Fibroblast of skin of right quadriceps (primary cell): Measurements from ENCODE around the gene TMEM245.

Experiments
- DNase-seq: peaks from one replicate; pipeline ENCODE4 v3.0.0-alpha.2; 2013

Gene TMEM245

DNA sequence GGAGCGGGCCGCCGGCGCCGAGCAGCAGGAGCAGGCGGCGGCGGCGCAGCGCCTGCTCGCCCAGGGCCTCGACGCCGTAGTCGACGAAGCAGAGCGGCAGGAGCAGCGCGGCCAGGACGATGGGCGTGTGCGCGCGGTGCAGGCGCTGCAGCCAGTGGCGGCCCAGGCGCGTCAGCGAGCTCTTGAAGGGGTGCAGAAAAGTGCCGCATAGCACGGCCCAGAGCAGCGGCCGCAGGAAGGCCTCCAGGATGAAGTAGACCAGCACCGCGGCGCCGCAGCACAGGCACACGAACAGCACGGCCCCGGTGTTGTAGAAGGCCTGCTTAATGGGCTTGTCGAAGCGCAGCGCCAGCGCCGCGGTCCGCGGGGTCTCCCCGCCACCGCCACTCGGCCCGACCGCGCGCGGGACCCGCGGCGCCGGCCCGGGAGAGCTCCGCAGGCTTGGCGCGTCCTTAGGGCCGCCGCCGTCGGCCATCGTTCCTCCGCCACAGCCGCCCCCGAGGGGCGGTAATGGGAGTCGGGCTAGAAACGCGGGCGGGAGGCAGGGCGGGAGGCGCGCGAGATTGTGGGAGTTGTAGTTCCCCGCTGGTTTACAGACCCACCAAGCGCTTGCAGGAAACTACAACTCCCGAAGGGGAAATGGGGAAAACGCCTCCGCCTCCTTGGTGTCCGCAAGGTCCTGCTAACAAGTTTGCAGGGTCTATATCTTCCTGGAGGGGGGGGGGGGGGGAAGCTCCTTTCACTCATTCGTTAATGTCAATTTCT lies at the start of gene TMEM245:
TSS of gene TMEM245 (minus strand) at position 509 of the 765 bp plus-strand sequence. CDS start at position 475, 34 bp downstream.
- DNase-seq, result peak; percentile 100

DNA sequence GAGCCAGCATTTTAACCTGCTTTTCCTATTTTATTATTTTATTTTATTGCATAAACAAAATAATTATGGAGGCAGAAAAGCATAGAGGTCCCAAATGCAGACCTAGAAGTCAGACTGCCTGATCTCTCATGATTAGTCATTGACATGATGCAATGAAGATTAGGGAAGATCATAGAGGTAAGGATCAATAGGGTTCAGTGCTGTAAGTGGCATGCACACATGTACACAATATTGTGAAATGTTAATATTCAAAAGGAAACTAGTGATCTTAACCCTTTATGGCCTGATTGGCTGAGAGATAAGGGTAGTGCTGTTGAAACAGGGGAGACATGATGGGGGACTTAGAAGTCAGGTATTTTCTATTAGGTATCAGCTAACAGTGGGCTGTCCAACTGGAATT lies 48.4 kb upstream of the TMEM245 start:
- DNase-seq, result no peak

DNA sequence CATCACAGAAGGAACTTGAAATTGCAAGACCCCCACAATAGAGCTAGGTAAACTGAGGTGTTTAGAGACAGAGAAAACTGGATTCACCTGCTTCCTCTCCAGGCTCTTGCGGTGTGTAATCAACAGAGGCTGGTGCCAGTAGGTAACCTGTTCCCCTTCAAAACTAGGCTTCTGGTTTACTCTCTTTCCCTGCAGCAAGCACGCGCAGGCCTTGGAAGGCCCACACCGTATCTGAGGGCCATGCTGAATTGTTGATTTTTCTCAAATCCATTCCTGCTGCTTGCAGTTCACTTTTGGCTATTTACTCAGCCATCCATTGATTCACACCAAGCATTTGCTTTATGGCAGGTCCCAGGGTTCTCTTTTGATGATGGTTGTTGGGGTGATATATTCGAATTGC lies 48.0 kb upstream of the TMEM245 start:
- DNase-seq, result no peak

DNA sequence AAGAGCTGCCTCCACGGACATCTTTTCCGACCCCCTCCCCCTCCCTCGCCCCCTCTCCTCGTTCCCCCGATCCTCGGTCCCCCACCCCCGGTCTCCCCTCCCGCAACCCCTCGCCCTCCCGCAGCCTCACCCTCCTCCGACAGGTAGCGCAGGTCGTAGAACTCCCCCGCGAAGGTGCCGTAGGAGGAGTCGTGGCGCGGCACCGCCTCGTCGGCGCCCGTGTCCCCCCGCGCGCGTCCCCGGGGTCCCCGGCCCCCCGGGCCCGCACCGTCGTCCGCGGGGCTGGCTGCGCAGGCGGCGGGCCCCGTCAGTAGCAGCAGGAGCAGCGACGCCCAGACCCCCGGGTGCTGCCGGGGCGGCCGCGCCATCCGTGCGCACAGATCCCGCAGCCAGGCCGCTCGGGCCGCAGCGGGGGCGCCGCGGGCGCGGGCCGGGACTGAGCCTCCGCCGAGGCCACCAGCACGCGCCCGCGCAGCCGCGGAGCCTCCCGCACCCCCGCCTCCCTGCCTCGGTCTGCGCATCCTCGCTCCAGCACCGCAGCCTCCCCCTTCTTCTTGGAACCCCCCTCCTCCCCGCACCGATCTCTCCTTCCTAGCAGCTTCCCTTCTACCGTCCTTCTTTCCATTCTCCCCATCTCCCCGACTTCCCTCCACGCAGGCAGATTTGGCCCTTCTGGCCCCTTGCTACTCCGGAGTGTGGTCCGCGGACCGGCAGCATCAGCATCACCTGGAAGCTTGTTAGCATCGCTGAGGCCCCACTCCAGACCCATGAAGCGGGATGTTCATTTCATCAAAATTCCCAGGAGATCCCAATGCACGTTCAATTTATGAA lies 47.2 kb upstream of the TMEM245 start, which contains the start of gene FRRS1L:
TSS of gene FRRS1L (minus strand) at position 479 of the 831 bp plus-strand sequence. CDS start at position 368, 111 bp downstream.
- DNase-seq, result no peak

DNA sequence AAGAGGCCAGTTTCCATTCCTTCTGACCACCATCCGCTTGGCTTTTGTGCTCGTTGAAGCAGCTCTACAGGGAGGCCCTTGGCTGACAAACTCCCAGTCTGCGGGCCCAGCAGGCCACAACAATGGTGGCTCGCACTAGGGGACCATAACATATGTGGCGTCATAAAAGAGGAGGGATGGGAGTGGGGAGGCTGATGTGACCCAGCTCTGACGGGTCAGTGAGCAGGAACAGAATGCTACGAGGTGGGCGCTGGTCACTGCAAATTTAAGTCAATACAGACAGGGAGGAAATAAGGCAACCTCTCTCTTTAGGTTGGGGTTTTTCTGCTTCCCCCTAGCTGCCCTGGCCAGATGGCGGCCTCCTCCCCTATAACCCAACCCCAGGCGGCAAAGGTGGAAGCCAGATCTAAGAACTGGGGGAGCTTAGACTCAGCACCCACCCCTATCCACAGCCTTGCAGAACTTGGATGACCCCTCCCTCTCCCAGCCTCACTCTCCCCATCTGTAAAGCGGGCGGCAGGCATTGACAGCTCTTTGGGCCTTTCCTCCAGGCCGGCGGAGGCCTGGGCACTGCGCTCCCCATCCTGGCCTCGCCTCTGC lies 46.5 kb upstream of the TMEM245 start:
- DNase-seq, result no peak

DNA sequence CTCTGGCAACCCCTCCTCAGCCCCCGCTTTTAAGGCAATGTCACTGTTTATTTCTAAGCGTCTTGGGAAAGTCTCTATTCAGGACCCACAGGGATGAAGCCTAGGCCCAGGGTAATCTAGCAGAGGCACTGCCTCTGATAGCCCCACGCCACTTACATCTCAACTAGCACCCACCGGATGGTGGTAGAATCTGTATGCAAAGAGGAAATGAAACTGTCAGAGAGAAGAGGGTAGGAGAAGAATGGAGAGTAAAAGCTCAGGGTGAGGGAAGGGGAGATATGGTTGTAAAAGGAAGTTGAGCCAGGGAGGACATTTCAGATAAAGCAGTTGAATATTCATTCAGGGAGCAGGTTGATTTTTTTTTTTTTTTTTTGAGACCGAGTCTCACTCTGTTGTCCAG lies 44.3 kb upstream of the TMEM245 start:
- DNase-seq, result no peak

DNA sequence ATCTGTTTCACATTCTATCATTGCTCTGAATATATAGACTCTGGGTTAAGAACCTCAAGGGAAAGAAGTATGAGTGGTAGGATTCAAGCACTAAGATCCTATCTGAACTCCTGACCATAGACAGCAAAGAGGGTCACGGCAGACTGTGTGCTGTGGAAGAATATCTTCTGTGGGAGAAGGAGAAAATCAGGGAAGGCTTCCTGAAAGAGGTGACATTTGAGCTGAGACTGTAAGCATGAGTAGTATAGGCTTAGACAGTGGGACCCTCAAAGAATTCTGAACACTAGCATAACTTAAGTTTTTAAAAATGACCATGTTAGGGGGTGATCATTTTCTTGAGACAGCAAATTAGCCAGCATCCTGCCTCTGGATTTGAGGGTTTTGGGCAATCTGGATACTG lies 43.4 kb upstream of the TMEM245 start:
- no peak for DNase-seq

DNA sequence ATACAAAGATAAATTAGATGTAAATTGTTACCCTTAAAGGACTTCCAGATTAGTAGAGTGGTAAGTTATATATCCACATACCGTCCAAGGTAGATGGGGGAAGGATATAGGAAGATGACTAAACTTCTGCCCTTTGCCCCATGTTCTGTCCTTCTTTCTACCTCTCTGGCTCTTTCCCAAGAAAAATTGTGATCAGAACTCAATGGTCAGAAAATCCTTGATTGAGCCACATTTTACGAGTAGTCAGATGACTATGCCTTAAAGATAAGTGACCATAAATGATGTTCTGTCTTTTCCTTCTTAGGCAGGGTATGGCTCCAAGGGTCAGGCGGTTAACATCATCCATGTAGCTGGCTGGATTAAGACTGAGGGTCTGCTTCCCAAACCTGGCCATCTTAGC lies 42.9 kb upstream of the TMEM245 start:
- DNase-seq, result no peak

DNA sequence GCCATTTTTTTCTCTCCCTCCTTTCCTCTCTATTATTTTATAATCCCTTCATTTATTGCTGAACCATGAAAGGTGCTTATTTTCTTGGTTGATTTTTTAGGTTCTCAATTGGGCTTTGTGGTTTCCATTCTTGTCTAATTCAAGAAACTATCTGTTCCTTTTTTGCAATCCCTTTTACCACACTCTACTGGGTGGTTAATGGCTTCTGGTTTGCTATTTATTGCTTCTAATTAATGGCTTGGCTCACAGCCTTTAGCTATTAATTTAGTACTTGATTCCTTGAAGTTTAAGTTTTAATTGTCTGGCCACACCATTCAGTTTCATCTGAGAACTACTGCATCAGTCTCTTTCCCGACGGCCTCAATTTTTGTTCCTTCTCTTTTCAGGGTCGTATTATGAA lies 41.7 kb upstream of the TMEM245 start:
- no peak for DNase-seq

DNA sequence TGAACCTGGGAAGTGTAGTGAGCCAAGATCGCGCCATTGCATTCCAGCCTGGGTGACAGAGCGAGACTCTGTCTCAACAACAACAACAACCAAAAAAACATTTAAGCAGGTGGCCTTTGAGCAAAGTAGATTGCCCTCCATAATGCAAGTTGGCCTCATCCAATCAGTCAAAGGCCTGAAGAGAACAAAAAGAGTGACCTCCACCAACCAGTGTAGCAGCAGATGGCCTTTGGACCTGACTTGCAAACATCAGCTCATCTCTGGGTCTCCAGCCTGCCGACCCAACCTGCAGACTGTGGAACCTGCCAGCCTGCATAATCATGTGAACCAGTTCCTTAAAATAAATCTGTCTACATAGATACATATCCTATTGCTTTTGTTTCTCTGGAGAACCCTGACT lies 39.8 kb upstream of the TMEM245 start:
- no peak for DNase-seq

DNA sequence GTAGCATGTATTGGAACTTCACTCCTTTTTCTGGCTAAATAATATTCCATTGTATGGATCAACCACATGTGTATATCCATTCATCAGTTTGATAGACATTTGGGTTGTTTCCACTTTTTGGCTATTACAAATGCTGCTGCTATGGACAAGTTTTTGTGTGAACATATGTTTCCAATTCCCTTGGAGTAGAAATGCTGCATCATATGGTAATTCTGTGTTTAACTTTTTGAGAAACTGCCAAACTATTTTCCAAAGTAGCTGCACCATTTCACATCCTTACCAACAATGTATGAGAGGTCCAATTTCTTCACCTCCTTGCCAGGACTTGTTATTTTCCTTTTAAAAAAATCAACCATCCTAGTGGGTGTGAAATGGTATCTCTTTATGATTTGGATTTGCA lies 38.9 kb upstream of the TMEM245 start:
- DNase-seq, result peak; percentile 71

DNA sequence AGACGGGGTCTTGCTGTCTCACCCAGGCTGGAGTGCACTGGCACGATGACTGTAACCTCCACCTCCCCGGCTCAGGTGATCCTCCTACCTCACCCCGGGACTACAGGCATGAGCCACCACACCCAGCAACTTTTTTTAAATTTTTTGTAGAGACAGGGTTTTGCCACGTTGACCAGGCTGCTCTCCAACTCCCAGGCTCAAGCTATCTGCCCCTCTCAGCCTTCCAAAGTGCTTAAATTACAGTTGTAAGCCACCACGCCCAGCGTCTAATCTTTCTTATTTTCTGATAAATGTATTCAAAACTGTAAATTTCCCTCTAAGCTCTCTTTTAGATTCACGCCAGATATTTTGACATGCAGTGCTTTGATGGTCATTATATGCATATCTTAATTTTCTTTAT lies 37.0 kb upstream of the TMEM245 start:
- DNase-seq, result no peak

DNA sequence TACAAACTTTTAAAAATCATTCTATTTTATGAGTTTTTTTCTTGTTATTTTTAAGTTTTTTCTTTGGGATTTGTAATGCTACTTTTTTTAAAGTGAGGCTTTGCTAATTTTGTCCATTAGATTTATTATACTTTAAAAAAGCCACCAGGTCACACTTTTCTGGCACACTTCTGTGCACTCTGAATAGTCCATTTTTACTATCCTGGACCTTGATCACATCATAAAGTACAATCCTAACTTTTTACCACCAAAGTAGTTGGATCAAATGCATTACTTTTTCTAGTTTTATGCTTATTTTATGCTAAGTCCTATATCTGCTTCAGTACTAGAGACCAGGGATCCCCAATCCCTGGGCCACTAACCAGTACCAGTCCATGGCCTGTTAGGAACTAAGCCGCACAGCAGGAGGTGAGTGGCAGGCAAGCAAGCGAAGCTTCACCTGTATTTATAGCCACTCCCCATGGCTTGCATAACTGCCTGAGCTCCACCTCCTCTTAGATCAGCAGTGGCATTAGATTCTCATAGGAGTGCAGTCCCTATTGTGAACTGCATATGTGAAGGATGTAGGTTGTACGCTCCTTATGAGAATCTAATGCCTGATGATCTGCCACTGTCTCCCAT lies 31.3 kb upstream of the TMEM245 start:
- DNase-seq, result no peak

DNA sequence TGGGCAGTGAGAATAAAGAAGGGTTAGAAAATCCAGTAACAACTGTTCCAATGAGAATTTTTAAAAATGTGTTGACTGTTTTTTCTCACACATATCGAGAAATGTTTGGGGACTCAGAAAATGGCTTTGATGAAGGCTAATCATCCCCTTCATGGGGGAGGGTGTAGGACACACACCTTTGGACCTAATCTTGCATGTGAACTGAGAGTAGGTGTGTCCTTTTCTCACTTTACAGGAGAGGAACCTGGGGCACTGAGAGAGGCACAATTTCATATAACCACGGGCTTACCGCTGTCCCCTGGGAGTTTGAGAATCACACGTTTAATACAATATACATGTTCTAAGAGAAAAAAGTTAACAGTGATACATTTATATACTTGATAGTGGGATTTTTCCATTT lies 30.0 kb upstream of the TMEM245 start:
- DNase-seq, result no peak

DNA sequence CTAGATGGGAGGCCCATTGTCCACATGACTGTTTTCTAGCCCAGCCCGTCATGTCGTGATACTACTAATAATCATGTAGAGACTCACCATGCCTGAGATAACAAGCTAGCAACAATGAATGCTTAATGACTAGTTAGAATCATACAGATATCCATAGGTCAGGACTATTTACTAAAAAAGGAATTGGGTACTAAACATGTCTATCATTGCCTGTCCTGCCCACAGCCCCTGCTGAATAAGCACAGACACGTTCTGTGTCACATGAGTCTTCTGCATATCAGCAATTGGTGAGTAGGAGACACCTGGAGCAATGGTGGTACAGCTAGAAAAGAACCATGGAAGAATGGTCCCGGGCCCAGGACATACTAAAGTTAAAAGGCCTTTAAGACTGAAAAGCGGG lies 29.3 kb upstream of the TMEM245 start:
- DNase-seq, result no peak

DNA sequence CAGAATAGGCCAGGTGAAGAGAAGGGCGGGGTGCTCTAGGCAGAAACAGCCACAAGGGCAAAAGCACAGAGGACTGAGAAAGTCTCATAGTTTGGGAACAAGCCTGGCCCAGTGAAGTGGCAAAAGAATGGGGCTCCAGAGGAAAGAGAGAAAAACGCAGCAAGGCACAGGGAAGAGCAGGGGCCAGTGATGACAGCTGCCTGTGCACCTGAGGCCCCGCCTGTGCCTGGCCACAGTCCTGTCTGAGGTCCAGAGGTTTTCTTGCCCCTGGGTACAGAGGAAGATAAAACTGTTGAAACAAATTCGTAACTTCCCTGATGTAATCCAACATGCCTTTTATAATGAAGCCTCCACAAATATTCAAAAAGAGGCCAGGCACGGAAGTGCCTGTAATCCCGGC lies 25.3 kb upstream of the TMEM245 start:
- no peak for DNase-seq

DNA sequence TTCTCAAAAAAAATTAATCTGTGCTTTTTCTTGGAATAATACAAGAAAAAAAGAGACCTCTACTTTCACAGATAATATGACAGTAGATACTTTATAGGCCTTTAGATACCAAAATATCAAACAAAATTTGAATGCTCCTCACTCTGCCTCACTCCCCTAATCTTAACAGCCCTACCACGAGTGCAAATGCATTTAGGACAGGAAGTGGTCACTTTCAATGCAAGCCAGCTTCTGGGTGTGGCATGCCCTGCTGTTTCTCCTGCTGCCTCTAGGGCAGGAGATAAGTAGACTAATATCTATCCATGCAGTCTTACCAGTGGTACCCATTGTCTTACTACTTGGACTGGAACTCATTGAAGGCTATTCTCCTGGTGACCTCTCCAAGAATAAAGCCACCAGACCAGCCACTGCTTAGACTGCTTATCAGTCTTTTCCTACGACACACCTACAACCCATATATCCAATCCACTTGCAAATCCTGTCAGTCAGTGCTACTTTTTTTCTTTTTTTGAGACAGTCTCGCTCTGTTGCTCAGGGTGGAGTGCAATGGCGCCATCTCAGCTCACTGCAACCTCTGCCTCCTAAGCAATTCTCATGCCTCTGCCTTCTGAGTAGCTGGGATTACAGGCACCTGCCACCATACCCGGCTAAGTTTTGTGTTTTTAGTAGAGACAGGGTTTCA lies 24.3 kb upstream of the TMEM245 start:
- DNase-seq, result peak; percentile 14

DNA sequence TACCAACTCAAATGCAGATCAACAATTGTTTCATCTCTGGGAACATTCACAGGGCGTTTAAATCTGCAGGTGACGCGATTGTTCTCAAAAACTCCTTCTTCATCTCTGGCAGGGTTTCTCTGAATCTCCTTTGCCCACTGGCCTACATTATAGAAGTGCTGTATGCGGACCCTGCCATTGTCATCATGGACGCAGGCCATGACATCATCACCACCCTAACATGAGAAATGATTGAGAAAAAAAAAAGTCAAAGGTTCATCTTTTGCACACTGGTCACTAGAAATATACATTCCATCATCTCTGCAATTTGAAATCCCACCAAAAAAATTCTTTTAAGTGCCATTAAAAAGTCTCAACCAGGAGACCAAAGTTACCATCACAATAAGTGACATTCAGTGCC lies 21.6 kb upstream of the TMEM245 start:
- no peak for DNase-seq

DNA sequence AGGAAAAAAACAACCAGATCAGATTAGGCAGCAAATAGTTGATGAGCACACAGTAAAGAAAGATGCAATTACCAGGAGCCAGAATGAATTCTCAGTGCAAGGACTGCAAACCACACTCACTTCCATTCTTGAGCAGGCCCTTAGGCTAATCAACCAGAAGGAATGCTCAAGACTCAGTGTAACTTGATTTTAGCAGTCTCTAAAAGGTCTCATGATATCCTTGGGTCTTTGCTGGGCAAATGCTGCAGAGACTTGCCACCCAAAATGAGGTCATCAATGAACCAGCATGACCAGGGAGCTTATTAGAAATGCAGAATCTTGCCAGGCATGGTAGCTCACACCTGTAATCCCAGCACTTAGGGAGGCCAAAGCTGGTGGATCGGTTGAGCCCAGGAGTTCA lies 20.1 kb upstream of the TMEM245 start:
- DNase-seq, result no peak

DNA sequence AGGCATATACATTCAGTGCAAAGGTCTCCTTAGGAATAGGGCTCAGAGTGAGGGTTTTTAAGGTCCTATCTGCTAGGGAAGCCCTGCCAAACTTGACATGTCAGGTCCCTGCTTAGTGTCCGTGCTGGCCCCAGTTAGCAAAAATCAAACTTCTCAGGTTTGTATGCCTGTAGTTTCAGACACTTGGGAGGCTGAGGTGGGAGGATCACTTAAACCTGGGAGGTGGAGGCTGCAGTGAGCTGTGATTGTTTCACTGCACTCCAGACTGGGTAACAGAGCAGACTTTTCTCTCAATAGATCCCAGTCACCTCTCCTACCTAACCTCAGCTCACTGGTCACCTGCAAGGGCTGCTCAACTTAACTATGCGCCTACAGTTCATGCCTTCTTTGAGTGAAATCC lies 18.7 kb upstream of the TMEM245 start:
- no peak for DNase-seq

DNA sequence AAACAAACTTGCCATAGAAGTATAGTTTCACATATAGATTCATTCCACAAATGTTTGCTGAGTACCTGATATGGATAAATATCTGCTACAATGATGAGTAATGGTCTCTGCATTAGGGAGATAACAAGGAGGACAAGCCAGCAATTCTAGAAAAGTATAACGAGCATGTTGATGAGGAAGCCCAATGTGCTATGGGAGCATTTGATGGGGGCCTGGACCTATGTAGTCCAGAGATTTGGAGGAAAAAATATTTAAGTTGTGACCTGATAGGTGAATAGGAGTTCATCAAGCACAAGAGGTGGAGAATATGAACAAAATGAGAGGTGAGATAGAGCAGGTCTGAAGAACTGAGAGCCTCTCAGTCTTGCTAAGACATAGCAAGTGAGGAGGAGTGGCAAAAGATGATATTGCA lies 14.4 kb upstream of the TMEM245 start:
- no peak for DNase-seq

DNA sequence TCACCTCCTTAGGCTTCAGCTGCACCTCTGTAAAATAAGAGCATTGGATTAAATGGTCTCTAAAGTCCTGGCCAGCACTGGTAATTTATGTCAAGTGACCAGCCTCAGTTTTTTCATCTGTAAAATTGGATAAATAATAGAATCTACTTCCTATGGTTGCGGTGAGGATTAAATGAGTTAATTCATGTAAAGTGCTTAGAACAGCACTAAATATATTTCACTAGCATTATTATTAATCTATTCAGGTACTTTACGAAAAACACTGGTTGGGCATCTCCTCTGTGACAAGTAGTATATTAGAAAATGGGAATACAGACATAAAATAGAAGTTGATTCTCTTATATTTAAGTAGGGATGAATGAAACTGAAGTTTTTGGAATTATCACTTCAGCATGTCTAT lies 13.8 kb upstream of the TMEM245 start:
- DNase-seq, result no peak

DNA sequence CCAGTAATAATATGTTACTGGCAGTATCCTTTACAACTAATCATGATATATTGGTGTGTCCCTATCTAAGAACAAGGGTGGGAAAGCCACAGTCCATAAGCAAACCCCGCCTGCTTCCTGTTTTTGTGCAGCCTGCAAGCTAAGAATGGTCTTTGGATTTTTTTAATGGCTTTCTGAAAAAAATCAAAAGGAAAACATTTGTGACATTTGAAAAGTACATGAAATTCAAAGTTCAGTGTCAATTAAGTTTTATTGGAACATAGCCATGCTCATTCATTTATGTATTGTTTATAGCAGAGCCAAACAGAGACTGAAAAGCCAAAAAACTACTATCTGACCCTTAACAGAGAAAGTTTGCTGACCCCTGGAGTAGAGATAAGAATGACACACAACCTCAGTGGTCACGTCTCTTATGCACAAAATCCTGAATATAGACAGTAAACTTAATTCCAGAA lies 12.8 kb upstream of the TMEM245 start:
- DNase-seq, result no peak
